Mesothelial cell of epicardium (in vitro differentiated cells): ENCODE data around the gene BCAT1. TPM values are rescaled to one million over a fixed set of nuclear protein-coding genes. Genes with fewer than 3 reads are reported as not detected.

Experiments
- DNase-seq, 2 experiments: peaks; one replicate each; pipeline ENCODE4 v3.0.0; 2021; ENCODE audit warnings: low spot score in 2 of 2; ENCODE audit not compliant: unreplicated experiment in 2 of 2
- H3K27ac Mint-ChIP-seq: 2 replicates; pipeline ENCODE4 v1.8.0; 2021; ENCODE audit warnings: mixed read lengths
- H3K27me3 Mint-ChIP-seq: 2 replicates; pipeline ENCODE4 v1.8.0; 2021; ENCODE audit warnings: low read depth, mixed read lengths
- H3K36me3 Mint-ChIP-seq: 2 replicates; pipeline ENCODE4 v1.8.0; 2021; ENCODE audit warnings: mixed read lengths
- H3K4me1 Mint-ChIP-seq: 2 replicates; pipeline ENCODE4 v1.8.0; 2021; ENCODE audit warnings: mixed read lengths
- H3K4me3 Mint-ChIP-seq: 2 replicates; pipeline ENCODE4 v1.8.0; 2021; ENCODE audit warnings: mild to moderate bottlenecking, moderate library complexity, mixed read lengths
- H3K9me3 Mint-ChIP-seq: 2 replicates; pipeline ENCODE4 v1.8.0; 2021; ENCODE audit warnings: mixed read lengths
- total RNA-seq: library from RNA; stranded (reverse); gene quantifications from 3 replicates; pipeline ENCODE4 v1.2.1, GENCODE V29; 2021
- TF ChIP-seq, protein P1 (sequence below): fragments of 200-600 bp; sonication (generic); IDR thresholded peaks from one replicate; pipeline ENCODE4 v1.5.0; 2021; ENCODE audit warnings: antibody characterized with exemption; ENCODE audit not compliant: unreplicated experiment

Gene BCAT1
- total RNA-seq, 1 donor from 2014 or later = 121 TPM

DNA sequence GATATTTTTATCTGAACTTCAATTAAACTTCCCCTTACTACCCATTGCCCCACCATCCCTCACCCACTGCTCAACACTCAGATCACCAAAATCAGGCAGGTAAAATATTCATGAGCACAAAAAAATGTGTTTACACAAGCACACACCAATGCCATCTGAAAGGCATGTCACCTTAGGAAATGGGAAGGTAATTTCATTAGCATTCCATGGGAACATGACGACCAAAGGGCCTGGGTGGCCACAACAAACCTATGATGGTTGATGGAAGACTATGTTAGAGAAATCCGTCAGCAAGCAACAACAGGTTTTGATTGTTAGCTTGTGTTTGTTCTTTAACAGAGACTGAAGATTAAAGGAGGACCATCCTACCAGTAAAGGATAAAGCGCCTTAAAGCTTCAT, 97.6 kb downstream of the BCAT1 start:
- peaks cover 28% of the 10 kb centered on the region for H3K36me3 Mint-ChIP-seq
- H3K4me1 Mint-ChIP-seq = no peaks in the 10 kb centered on the region

GRCh38 chr12:24850496-24850895, 98.4 kb downstream of the BCAT1 start:
- TF ChIP-seq, protein P1, sequence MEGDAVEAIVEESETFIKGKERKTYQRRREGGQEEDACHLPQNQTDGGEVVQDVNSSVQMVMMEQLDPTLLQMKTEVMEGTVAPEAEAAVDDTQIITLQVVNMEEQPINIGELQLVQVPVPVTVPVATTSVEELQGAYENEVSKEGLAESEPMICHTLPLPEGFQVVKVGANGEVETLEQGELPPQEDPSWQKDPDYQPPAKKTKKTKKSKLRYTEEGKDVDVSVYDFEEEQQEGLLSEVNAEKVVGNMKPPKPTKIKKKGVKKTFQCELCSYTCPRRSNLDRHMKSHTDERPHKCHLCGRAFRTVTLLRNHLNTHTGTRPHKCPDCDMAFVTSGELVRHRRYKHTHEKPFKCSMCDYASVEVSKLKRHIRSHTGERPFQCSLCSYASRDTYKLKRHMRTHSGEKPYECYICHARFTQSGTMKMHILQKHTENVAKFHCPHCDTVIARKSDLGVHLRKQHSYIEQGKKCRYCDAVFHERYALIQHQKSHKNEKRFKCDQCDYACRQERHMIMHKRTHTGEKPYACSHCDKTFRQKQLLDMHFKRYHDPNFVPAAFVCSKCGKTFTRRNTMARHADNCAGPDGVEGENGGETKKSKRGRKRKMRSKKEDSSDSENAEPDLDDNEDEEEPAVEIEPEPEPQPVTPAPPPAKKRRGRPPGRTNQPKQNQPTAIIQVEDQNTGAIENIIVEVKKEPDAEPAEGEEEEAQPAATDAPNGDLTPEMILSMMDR = no peak
- H3K36me3 Mint-ChIP-seq = peaks cover 22% of the 10 kb centered on the region

More for the DNA sequence above, 97.6 kb downstream of the BCAT1 start:
- Mint-ChIP-seq H3K27ac (no peak overlapping the region), H3K27me3 (no peaks in the 10 kb centered on the region), H3K4me3 (no peak overlapping the region), H3K9me3 (peaks cover 8% of the 10 kb centered on the region)
- DNase-seq = no peak
- TF ChIP-seq, protein P1 = no peak

GRCh38 chr12:24848941-24849477, 99.9 kb downstream of the BCAT1 start:
- TF ChIP-seq, protein P1 = no peak
- Mint-ChIP-seq H3K36me3 (peaks cover 22% of the 10 kb centered on the region), H3K4me3 (no peak overlapping the region), H3K27ac (no peak overlapping the region), H3K27me3 (no peaks in the 10 kb centered on the region), H3K9me3 (peaks cover 3% of the 10 kb centered on the region), H3K4me1 (no peaks in the 10 kb centered on the region)
- no peak for DNase-seq

More at GRCh38 chr12:24850496-24850895, 98.4 kb downstream of the BCAT1 start:
- Mint-ChIP-seq H3K4me1 (no peaks in the 10 kb centered on the region), H3K9me3 (peaks cover 3% of the 10 kb centered on the region), H3K27ac (no peak overlapping the region), H3K4me3 (no peak overlapping the region), H3K27me3 (no peaks in the 10 kb centered on the region)
- no peak for DNase-seq

GRCh38 chr12:24846689-24847088, 102.2 kb downstream of the BCAT1 start:
- Mint-ChIP-seq H3K4me1 (no peaks in the 10 kb centered on the region), H3K36me3 (peaks cover 30% of the 10 kb centered on the region), H3K27ac (no peak overlapping the region), H3K9me3 (no peaks in the 10 kb centered on the region), H3K4me3 (no peak overlapping the region), H3K27me3 (no peaks in the 10 kb centered on the region)
- TF ChIP-seq, protein P1 = no peak
- DNase-seq = no peak

DNA sequence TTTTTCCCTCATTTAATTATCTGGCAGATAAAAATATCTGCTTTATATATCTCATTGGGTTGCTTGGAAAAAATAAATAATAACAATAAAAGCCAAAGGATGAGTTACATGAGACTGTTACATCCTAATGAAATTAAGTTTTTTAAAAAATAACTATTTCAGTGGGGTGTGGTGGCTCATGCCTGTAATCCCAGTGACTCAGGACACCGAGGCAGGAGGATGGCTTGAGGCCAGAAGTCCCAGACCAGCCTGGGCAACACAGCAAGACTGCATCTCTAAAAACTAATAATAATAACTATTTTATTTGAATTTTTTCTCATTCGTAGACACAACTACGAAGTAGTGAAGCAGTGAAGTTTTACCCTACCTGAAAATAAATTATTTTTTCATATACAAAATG, 103.3 kb downstream of the BCAT1 start:
- DNase-seq = no peak
- Mint-ChIP-seq H3K4me3 (no peak overlapping the region), H3K36me3 (peaks cover 33% of the 10 kb centered on the region), H3K27ac (no peak overlapping the region), H3K27me3 (no peaks in the 10 kb centered on the region), H3K9me3 (no peaks in the 10 kb centered on the region), H3K4me1 (no peaks in the 10 kb centered on the region)
- TF ChIP-seq, protein P1 = no peak
